DOHH2 (cell line): ENCODE measurements around the gene RNASET2.
"Not testable (repeated sequence)": the region's sequence is repeated elsewhere in the genome, so short reads cannot be mapped to it uniquely, and the experiment has no call there.

Experiments
- EZH2phosphoT487 ChIP-seq: fragments of 200-600 bp; sonication (generic); IDR thresholded peaks from 2 replicates; pipeline ENCODE4 v1.6.1; 2017; ENCODE audit warnings: borderline replicate concordance, mild to moderate bottlenecking, antibody characterized with exemption, low read length, moderate library complexity, mixed read lengths
- TF ChIP-seq, protein P1 (sequence below): fragments of 200-600 bp; sonication (generic); IDR thresholded peaks from one replicate; pipeline ENCODE4 v1.5.1; 2014; ENCODE audit warnings: antibody characterized with exemption, mild to moderate bottlenecking, low read depth, low read length; ENCODE audit not compliant: poor library complexity, severe bottlenecking

DNA sequence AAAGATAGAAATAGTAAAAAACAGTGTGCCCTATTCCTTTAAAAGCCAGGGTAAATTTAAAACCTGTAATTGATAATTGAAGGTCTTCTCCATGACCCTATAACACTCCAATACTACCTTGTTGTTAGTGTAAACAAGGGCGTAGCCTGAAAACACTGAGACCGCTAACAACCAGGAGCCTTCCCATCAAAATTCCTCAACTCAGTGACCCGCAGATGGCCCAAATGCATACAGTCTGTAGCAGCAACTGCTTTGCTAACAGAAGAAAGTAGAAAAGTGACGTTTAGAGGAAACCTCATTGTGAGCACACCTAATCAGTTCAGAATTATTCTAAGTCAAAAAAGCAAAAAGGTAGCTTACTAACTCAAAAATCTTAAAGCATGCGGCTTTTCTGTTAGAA lies 63.9 kb downstream of the RNASET2 start:
- TF ChIP-seq, protein P1, sequence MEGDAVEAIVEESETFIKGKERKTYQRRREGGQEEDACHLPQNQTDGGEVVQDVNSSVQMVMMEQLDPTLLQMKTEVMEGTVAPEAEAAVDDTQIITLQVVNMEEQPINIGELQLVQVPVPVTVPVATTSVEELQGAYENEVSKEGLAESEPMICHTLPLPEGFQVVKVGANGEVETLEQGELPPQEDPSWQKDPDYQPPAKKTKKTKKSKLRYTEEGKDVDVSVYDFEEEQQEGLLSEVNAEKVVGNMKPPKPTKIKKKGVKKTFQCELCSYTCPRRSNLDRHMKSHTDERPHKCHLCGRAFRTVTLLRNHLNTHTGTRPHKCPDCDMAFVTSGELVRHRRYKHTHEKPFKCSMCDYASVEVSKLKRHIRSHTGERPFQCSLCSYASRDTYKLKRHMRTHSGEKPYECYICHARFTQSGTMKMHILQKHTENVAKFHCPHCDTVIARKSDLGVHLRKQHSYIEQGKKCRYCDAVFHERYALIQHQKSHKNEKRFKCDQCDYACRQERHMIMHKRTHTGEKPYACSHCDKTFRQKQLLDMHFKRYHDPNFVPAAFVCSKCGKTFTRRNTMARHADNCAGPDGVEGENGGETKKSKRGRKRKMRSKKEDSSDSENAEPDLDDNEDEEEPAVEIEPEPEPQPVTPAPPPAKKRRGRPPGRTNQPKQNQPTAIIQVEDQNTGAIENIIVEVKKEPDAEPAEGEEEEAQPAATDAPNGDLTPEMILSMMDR, result not testable (repeated sequence)
- TF ChIP-seq EZH2phosphoT487, result not testable (repeated sequence)
